K562 (cell line): ENCODE data around the gene C11orf86. TPM values are rescaled to one million over a fixed set of nuclear protein-coding genes. Genes with fewer than 3 reads are reported as not detected.

Source experiments
- HMGN3 ChIP-seq: IDR thresholded peaks from 2 replicates; pipeline ENCODE4 v1.6.1; 2011; ENCODE audit warnings: borderline replicate concordance, low read depth, mild to moderate bottlenecking, mixed read lengths, low read length; ENCODE audit not compliant: insufficient read length; ENCODE audit errors: extremely low read depth
- PHB2 ChIP-seq: fragments of 450-650 bp; IDR thresholded peaks from 2 replicates; pipeline ENCODE4 v1.6.1; 2017; ENCODE audit warnings: low read depth
- RBM34 ChIP-seq: fragments of 200-400 bp; formaldehyde crosslinking; IDR thresholded peaks from 2 replicates; pipeline ENCODE4 v1.6.1; 2018; ENCODE audit warnings: low read length, borderline replicate concordance; ENCODE audit not compliant: insufficient read depth
- ZNF143 ChIP-seq: sonication (generic); formaldehyde crosslinking; IDR thresholded peaks from 2 replicates; pipeline ENCODE4 v1.9.0; 2022; ENCODE audit warnings: mild to moderate bottlenecking, missing genetic modification reagents
- polyA plus RNA-seq, 8 experiments: library from polyadenylated mRNA; depleted of rRNA in 4 of 8; stranded (reverse) in 5 of 8; unstranded in 3 of 8; fragments of >200 nt; fragmentation: Nextera tagmentation in 2 of 8; fragmentation: Illumina TruSeq in 1 of 8; extraction: Ambion mirVana in 2 of 8; extraction: Trizol in 1 of 8; gene quantifications; 2 replicates each; pipeline versions ENCODE4 v1.2.1 to v1.2.3, GENCODE V29; 2011 to 2014; ENCODE audit warnings: inconsistent platforms in 1 of 8, missing spikeins in 1 of 8
- total RNA-seq, 7 experiments: library from RNA; depleted of rRNA in 6 of 7; stranded (reverse); fragments of >200 nt in 6 of 7; fragmentation: Illumina TruSeq in 2 of 7; extraction: Trizol in 2 of 7; gene quantifications; 2 replicates each; pipeline versions ENCODE4 v1.2.1 to v1.2.3, GENCODE V29; 2011 to 2021; ENCODE audit warnings: low replicate concordance in 1 of 7
- TF ChIP-seq, protein P1 (sequence below): fragments of 250-450 bp; sonication (Bioruptor Pico); IDR thresholded peaks from 2 replicates; pipeline ENCODE4 v1.5.0; 2020; ENCODE audit warnings: mild to moderate bottlenecking, borderline replicate concordance
- TF ChIP-seq, protein P2 (sequence below), 2 experiments: fragments of 200-800 bp in 1 of 2; sonication (Bioruptor generic) in 1 of 2; sonication (generic) in 1 of 2; formaldehyde crosslinking in 1 of 2; IDR thresholded peaks in 1 of 2; conservative IDR thresholded peaks in 1 of 2; 2 replicates each; pipeline versions ENCODE4 v1.5.0 to v1.6.1; 2016 to 2020; ENCODE audit warnings: missing compliant biosample characterization in 1 of 2, missing genetic modification characterization in 1 of 2, missing genetic modification reagents in 1 of 2
- TF ChIP-seq, protein P3 (sequence below): fragments of 250-450 bp; sonication (Bioruptor Pico); IDR thresholded peaks from 2 replicates; pipeline ENCODE4 v1.8.0; 2022; ENCODE audit warnings: inconsistent platforms
- TF ChIP-seq, protein P4 (sequence below), 2 experiments: IDR thresholded peaks; 2 replicates each; pipeline ENCODE4 v1.6.1; 2012; ENCODE audit warnings: improper control_type of control experiment in 2 of 2, low read depth in 2 of 2, low read length in 2 of 2, borderline replicate concordance in 1 of 2
- TF ChIP-seq, protein P5 (sequence below): fragments of 150-350 bp; IDR thresholded peaks from 2 replicates; pipeline ENCODE4 v1.6.1; 2014; ENCODE audit warnings: low read depth, mild to moderate bottlenecking, low read length, borderline replicate concordance

Gene C11orf86
- total and polyA plus RNA-seq, 9 of the 15 experiments (the other 6 are each of a cell fraction or from before 2014, with no cell fraction given) = not detected

DNA sequence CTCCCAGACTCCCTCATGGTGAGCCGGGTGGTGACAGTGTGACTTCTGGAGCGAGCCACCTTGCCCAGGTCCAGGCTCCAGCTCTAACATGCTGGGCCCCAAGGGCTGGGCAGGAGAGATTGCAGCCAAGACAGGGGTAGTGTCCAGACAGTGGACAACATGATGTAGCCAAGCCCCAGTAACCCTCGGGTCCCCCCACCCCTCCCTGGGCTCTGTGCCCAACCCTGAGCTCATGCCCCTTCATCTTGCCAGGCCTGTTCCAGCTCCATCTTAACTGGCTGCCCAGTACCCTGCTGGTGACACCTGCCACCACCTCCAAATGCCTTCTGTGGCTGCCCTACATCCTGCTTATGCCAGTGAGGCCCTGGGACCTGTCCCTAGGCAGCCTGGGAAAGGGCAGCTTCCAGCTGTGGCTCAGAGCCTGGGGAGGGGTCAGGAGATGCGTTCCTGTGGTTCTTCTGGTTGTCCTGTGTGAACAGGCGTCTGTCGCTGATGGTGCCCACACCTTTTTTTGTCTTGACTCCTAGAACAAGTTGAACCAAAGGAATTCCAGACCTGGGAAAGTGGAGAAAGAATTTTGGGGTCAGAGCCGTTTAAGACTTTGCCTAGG is 35.3 kb downstream of the C11orf86 start (continued):
- TF ChIP-seq RBM34 = no peak
- TF ChIP-seq PHB2 = no peak
- TF ChIP-seq HMGN3 = no peak
- TF ChIP-seq, protein P1, sequence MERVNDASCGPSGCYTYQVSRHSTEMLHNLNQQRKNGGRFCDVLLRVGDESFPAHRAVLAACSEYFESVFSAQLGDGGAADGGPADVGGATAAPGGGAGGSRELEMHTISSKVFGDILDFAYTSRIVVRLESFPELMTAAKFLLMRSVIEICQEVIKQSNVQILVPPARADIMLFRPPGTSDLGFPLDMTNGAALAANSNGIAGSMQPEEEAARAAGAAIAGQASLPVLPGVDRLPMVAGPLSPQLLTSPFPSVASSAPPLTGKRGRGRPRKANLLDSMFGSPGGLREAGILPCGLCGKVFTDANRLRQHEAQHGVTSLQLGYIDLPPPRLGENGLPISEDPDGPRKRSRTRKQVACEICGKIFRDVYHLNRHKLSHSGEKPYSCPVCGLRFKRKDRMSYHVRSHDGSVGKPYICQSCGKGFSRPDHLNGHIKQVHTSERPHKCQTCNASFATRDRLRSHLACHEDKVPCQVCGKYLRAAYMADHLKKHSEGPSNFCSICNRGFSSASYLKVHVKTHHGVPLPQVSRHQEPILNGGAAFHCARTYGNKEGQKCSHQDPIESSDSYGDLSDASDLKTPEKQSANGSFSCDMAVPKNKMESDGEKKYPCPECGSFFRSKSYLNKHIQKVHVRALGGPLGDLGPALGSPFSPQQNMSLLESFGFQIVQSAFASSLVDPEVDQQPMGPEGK (CRISPR knock-in tag) = no peak
- TF ChIP-seq, protein P2, sequence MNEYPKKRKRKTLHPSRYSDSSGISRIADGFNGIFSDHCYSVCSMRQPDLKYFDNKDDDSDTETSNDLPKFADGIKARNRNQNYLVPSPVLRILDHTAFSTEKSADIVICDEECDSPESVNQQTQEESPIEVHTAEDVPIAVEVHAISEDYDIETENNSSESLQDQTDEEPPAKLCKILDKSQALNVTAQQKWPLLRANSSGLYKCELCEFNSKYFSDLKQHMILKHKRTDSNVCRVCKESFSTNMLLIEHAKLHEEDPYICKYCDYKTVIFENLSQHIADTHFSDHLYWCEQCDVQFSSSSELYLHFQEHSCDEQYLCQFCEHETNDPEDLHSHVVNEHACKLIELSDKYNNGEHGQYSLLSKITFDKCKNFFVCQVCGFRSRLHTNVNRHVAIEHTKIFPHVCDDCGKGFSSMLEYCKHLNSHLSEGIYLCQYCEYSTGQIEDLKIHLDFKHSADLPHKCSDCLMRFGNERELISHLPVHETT (CRISPR knock-in tag; conservative IDR thresholded peaks at IDR 0.05 in 1 of 2, IDR thresholded peaks at IDR 0.05 in 1 of 2) = no peak
- TF ChIP-seq, protein P3, sequence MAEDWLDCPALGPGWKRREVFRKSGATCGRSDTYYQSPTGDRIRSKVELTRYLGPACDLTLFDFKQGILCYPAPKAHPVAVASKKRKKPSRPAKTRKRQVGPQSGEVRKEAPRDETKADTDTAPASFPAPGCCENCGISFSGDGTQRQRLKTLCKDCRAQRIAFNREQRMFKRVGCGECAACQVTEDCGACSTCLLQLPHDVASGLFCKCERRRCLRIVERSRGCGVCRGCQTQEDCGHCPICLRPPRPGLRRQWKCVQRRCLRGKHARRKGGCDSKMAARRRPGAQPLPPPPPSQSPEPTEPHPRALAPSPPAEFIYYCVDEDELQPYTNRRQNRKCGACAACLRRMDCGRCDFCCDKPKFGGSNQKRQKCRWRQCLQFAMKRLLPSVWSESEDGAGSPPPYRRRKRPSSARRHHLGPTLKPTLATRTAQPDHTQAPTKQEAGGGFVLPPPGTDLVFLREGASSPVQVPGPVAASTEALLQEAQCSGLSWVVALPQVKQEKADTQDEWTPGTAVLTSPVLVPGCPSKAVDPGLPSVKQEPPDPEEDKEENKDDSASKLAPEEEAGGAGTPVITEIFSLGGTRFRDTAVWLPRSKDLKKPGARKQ (CRISPR knock-in tag) = no peak
- TF ChIP-seq ZNF143 (CRISPR knock-in tag) = no peak
- TF ChIP-seq, protein P4, sequence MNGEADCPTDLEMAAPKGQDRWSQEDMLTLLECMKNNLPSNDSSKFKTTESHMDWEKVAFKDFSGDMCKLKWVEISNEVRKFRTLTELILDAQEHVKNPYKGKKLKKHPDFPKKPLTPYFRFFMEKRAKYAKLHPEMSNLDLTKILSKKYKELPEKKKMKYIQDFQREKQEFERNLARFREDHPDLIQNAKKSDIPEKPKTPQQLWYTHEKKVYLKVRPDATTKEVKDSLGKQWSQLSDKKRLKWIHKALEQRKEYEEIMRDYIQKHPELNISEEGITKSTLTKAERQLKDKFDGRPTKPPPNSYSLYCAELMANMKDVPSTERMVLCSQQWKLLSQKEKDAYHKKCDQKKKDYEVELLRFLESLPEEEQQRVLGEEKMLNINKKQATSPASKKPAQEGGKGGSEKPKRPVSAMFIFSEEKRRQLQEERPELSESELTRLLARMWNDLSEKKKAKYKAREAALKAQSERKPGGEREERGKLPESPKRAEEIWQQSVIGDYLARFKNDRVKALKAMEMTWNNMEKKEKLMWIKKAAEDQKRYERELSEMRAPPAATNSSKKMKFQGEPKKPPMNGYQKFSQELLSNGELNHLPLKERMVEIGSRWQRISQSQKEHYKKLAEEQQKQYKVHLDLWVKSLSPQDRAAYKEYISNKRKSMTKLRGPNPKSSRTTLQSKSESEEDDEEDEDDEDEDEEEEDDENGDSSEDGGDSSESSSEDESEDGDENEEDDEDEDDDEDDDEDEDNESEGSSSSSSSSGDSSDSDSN (IDR thresholded peaks at IDR 0.05; ENCODE audit: borderline replicate concordance in 1 of 2, low read depth in 2 of 2, low read length in 2 of 2) = no peak
- TF ChIP-seq, protein P5, sequence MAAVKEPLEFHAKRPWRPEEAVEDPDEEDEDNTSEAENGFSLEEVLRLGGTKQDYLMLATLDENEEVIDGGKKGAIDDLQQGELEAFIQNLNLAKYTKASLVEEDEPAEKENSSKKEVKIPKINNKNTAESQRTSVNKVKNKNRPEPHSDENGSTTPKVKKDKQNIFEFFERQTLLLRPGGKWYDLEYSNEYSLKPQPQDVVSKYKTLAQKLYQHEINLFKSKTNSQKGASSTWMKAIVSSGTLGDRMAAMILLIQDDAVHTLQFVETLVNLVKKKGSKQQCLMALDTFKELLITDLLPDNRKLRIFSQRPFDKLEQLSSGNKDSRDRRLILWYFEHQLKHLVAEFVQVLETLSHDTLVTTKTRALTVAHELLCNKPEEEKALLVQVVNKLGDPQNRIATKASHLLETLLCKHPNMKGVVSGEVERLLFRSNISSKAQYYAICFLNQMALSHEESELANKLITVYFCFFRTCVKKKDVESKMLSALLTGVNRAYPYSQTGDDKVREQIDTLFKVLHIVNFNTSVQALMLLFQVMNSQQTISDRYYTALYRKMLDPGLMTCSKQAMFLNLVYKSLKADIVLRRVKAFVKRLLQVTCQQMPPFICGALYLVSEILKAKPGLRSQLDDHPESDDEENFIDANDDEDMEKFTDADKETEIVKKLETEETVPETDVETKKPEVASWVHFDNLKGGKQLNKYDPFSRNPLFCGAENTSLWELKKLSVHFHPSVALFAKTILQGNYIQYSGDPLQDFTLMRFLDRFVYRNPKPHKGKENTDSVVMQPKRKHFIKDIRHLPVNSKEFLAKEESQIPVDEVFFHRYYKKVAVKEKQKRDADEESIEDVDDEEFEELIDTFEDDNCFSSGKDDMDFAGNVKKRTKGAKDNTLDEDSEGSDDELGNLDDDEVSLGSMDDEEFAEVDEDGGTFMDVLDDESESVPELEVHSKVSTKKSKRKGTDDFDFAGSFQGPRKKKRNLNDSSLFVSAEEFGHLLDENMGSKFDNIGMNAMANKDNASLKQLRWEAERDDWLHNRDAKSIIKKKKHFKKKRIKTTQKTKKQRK = no peak
